GM18867 (cell line): ENCODE measurements around the gene VAV2.

ENCODE experiments used
- ATAC-seq: cut with Tn5 transposase; IDR thresholded peaks from one replicate; pipeline ENCODE4 v1.9.1; 2021; ENCODE audit warnings: mild to moderate bottlenecking, moderate library complexity; ENCODE audit not compliant: unreplicated experiment

Gene VAV2

GRCh38 chr9:133810556-133811195, 181.4 kb downstream of the VAV2 start:
- ATAC-seq: no peak

GRCh38 chr9:133809335-133809734, 182.8 kb downstream of the VAV2 start:
- ATAC-seq: no peak

GRCh38 chr9:133807818-133808217, 184.3 kb downstream of the VAV2 start:
- no peak for ATAC-seq

GRCh38 chr9:133807037-133807436, 185.1 kb downstream of the VAV2 start:
- no peak for ATAC-seq

GRCh38 chr9:133806623-133807010, 185.5 kb downstream of the VAV2 start:
- no peak for ATAC-seq

GRCh38 chr9:133805876-133806622, 186.1 kb downstream of the VAV2 start:
- no peak for ATAC-seq

- ATAC-seq: no peak
Measured at GRCh38 chr9:133804199-133804598, 187.9 kb downstream of the VAV2 start.

- no peak for ATAC-seq
Measured at GRCh38 chr9:133803745-133804144, 188.4 kb downstream of the VAV2 start.

- no peak for ATAC-seq
Measured at GRCh38 chr9:133803028-133803585, 189.0 kb downstream of the VAV2 start.

- no peak for ATAC-seq
Measured at GRCh38 chr9:133801739-133802138, 190.4 kb downstream of the VAV2 start.

- ATAC-seq: no peak
Measured at GRCh38 chr9:133800266-133800665, 191.9 kb downstream of the VAV2 start.

GRCh38 chr9:133799716-133800115, 192.4 kb downstream of the VAV2 start:
- ATAC-seq: no peak

GRCh38 chr9:133799106-133799505, 193.0 kb downstream of the VAV2 start:
- no peak for ATAC-seq

GRCh38 chr9:133798160-133798559, 194.0 kb downstream of the VAV2 start:
- ATAC-seq: no peak

GRCh38 chr9:133797406-133798105, 194.6 kb downstream of the VAV2 start:
- ATAC-seq: no peak

- no peak for ATAC-seq
Measured at GRCh38 chr9:133796562-133796961, 195.6 kb downstream of the VAV2 start.

GRCh38 chr9:133795049-133795448, 197.1 kb downstream of the VAV2 start:
- ATAC-seq: no peak

GRCh38 chr9:133794016-133794760, 197.9 kb downstream of the VAV2 start:
- ATAC-seq: no peak

- ATAC-seq: no peak
Measured at GRCh38 chr9:133793471-133793870, 198.7 kb downstream of the VAV2 start.

GRCh38 chr9:133792721-133793470, 199.2 kb downstream of the VAV2 start:
- no peak for ATAC-seq
